Uterus (tissue), 4 donors: ENCODE data around the gene PRPS1. TPM values are rescaled to one million over a fixed set of nuclear protein-coding genes. Genes with fewer than 3 reads are reported as not detected.
"Not testable (repeated sequence)": the region's sequence is repeated elsewhere in the genome, so short reads cannot be mapped to it uniquely, and the experiment has no call there.

Source experiments
- DNase-seq, 2 donors: peaks; one replicate each; pipeline ENCODE4 v3.0.0-alpha.2; 2019 to 2020
- H3K27ac ChIP-seq, 2 donors: fragments of 200-600 bp; sonication (generic); 1 replicate in 1 of 2; 2 replicates in 1 of 2; pipeline ENCODE4 v1.5.1; 2016 to 2018
- H3K27me3 ChIP-seq, 2 donors: fragments of 200-600 bp; sonication (generic); one replicate each; pipeline ENCODE4 v1.5.1; 2018 to 2019; ENCODE audit warnings: control low read depth in 1 of 2
- H3K36me3 ChIP-seq, 2 donors: fragments of 200-600 bp; sonication (generic); one replicate each; pipeline ENCODE4 v1.5.1; 2019; ENCODE audit warnings: control low read depth in 1 of 2
- H3K4me1 ChIP-seq, 2 donors: fragments of 200-600 bp; sonication (generic); one replicate each; pipeline ENCODE4 v1.5.1; 2018 to 2019; ENCODE audit warnings: control low read depth in 1 of 2
- H3K4me3 ChIP-seq, 2 donors: fragments of 200-600 bp; sonication (generic); 1 replicate in 1 of 2; 2 replicates in 1 of 2; pipeline ENCODE4 v1.5.1; 2018 to 2019; ENCODE audit warnings: mild to moderate bottlenecking in 1 of 2
- H3K9me3 ChIP-seq, 2 donors: fragments of 200-600 bp; sonication (generic); one replicate each; pipeline ENCODE4 v1.5.1; 2019; ENCODE audit warnings: control low read depth in 1 of 2
- POLR2A ChIP-seq, 2 donors: fragments of 450-650 bp; IDR thresholded peaks; one replicate each; pipeline ENCODE4 v1.6.1; 2016; ENCODE audit warnings: antibody characterized with exemption in 2 of 2, mild to moderate bottlenecking in 1 of 2, moderate library complexity in 1 of 2
- intact Hi-C: fragments of 100-400 bp; cut with DNase I; formaldehyde crosslinking; loops from one replicate; pipeline ENCODE4 v1.15.1; 2023; ENCODE audit warnings: low total_unique reads
- total RNA-seq, 4 donors: library from RNA; depleted of rRNA in 3 of 4; stranded (reverse); fragments of >200 nt in 3 of 4; gene quantifications; one replicate each; pipeline versions ENCODE4 v1.1.0 to v1.2.4, GENCODE V29; 2014 to 2023
- TF ChIP-seq, protein P1 (sequence below), 4 experiments: fragments of 200-600 bp in 2 of 4; fragments of 450-650 bp in 2 of 4; sonication (generic) in 2 of 4; IDR thresholded peaks; one replicate each; pipeline ENCODE4 v1.5.1; 2016 to 2019; ENCODE audit warnings: antibody characterized with exemption in 4 of 4, mild to moderate bottlenecking in 2 of 4, moderate library complexity in 1 of 4
- donor health status: DM: yes; HTN: yes; CAD: no.

The PRPS1 gene
- total RNA-seq, 4 donors from 2014 or later, result 20.0 to 34.1 (median 32.2) TPM

DNA sequence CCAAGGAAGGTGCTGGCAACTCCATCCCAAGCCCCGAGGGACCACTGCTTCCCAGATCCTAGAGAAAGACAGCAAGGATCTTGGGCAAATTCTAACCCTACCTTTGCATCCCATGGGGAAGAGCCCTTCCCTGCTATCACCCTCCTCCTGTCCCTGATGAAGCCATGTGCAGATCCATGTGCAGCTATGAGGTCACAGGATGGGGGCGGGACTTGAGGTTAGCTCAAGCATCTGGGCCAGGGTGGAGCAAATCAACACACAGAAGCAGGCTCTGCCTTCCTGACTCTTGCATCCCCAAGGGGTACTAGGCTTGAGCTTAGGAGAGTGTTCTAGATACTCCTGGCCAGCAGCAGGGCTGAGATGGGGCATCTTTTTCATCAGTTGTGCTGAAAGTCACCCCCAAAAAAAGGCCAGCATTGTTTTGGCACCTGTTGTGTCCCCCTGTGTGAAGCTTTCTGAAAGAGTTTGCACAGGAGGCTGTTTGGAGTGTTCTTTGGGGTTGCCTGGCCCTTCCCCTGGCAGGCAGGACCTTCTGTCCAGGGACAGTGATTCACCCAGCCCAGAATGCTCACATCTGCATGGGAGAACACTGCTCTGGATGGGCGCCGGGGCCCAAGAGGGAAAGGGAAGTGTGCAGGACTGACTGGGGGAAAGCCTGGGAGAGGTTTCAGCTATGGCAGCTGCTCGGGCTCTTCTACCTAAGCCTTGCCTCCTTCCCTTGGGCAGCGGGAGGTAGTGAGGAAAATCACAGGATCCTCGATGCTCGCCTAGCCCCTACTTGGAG is 50.8 kb downstream of the PRPS1 start:
- peak; percentile 79 to 87 for DNase-seq
- H3K27ac ChIP-seq, result peak overlapping the region; percentile 94
- H3K4me1 ChIP-seq, result peaks cover 4 to 5% of the 10 kb centered on the region in 2 donors
- no peaks in the 10 kb centered on the region for H3K9me3 ChIP-seq
- H3K36me3 ChIP-seq, result no peaks in the 10 kb centered on the region
- intact Hi-C loops, result no loop called here
- no peak overlapping the region for H3K4me3 ChIP-seq
- no peaks in the 10 kb centered on the region for H3K27me3 ChIP-seq
- TF ChIP-seq POLR2A (IDR thresholded peaks at IDR 0.05), result peak in 1 of 2 donors; percentile 46
- TF ChIP-seq, protein P1, sequence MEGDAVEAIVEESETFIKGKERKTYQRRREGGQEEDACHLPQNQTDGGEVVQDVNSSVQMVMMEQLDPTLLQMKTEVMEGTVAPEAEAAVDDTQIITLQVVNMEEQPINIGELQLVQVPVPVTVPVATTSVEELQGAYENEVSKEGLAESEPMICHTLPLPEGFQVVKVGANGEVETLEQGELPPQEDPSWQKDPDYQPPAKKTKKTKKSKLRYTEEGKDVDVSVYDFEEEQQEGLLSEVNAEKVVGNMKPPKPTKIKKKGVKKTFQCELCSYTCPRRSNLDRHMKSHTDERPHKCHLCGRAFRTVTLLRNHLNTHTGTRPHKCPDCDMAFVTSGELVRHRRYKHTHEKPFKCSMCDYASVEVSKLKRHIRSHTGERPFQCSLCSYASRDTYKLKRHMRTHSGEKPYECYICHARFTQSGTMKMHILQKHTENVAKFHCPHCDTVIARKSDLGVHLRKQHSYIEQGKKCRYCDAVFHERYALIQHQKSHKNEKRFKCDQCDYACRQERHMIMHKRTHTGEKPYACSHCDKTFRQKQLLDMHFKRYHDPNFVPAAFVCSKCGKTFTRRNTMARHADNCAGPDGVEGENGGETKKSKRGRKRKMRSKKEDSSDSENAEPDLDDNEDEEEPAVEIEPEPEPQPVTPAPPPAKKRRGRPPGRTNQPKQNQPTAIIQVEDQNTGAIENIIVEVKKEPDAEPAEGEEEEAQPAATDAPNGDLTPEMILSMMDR (IDR thresholded peaks at IDR 0.05), result no peak

DNA sequence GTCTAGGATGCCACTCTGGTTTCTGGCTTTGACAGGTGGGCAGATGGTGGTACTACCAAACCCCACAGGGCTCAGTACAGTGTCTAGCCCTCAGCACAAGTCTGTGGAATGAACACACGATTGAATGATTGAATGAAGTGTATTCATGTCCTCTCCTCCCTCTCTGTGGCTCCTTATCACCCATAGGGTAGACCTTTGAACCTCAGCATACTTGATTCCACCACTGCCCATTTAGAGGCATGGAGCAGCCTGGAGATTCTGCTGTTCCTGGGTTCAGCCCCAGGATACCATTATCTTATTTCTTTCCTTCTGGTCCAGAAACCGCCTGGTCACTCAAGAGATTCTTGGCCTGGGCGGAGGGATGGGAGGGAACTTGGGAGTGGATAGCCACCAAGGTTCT is 53.9 kb downstream of the PRPS1 start:
- DNase-seq, result peak in 1 of 2 donors; percentile 13
- peaks cover 4 to 5% of the 10 kb centered on the region in 2 donors for H3K4me1 ChIP-seq
- H3K27ac ChIP-seq, result peak overlapping the region; percentile 75 to 80

DNA sequence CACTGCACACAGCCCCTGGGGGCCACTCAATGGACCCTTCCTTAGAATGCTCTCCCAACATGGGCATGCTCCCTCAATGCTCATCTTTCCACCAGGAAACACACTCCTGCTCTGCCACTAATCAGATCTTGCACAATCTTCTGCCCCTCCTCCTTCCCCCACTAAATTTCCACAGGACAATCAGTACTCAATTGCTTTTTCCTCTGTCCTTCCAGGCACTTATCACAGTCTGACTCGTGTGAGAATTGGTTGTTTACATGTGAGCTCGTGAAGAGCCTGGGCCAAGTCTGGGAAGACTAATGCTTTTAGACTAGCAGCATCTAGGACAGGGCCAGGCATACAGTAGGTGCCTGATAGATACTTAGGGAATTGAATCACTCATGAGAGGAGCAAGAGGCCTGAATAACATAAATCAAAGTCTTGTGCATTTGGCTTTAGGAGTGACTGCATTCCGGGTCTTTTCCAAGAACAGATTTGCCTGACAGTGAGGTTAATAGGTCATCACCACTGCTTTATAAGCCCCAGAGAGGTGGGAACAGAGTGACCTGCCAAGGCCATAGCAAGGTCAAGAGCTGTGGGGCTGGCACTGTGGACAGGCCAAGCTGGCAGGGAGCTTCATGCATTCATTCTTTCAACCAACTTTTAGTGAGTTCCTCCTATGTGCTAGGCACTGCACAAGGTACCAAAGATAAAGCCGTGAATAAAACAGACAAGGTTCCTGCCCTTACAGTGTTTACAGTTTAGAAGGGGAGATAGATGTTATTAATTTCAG is 55.0 kb downstream of the PRPS1 start:
- peak; percentile 58 to 81 for DNase-seq
- peak overlapping the region; percentile 75 to 80 for H3K27ac ChIP-seq
- no peak overlapping the region for H3K4me3 ChIP-seq
- TF ChIP-seq, protein P1 (IDR thresholded peaks at IDR 0.05), result no peak
- no peak for TF ChIP-seq POLR2A (IDR thresholded peaks at IDR 0.05)
- H3K36me3 ChIP-seq, result no peaks in the 10 kb centered on the region
- peaks cover 4 to 5% of the 10 kb centered on the region in 2 donors for H3K4me1 ChIP-seq
- H3K9me3 ChIP-seq, result no peaks in the 10 kb centered on the region
- intact Hi-C loops, result no loop called here
- H3K27me3 ChIP-seq, result no peaks in the 10 kb centered on the region

More for the DNA sequence above, 53.9 kb downstream of the PRPS1 start:
- no peaks in the 10 kb centered on the region for H3K27me3 ChIP-seq
- intact Hi-C loops, result no loop called here
- no peaks in the 10 kb centered on the region for H3K9me3 ChIP-seq
- no peak for TF ChIP-seq POLR2A (IDR thresholded peaks at IDR 0.05)
- TF ChIP-seq, protein P1 (IDR thresholded peaks at IDR 0.05), result no peak
- no peak overlapping the region for H3K4me3 ChIP-seq
- H3K36me3 ChIP-seq, result no peaks in the 10 kb centered on the region

DNA sequence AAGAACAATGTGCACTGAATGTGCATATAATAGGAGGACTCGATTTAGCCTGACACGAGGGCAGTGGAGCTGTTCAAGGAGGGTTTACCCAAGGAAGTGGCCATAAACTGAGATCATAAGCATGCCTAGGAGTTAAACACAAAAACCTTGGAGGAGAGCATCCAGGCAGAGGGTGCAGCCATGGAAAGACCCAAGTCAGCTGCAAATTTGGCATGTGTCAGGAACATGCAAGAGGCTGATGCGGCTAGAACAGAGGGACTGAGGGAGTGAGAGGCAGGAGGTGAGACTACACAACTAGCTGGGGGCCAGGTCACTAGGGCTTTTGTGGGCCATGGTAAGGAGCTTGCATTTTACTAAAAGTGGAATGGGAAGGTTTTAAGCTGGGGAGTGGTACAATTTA is 55.6 kb downstream of the PRPS1 start:
- Histone ChIP-seq H3K4me1 (peaks cover 4 to 5% of the 10 kb centered on the region in 2 donors), H3K4me3 (no peak overlapping the region), H3K27me3 (no peaks in the 10 kb centered on the region), H3K36me3 (no peaks in the 10 kb centered on the region), H3K27ac (peak overlapping the region; percentile 58 to 80), H3K9me3 (no peaks in the 10 kb centered on the region)
- DNase-seq, result peak in 1 of 2 donors; percentile 11
- intact Hi-C loops, result no loop called here
- TF ChIP-seq, protein P1 (IDR thresholded peaks at IDR 0.05), result no peak
- no peak for TF ChIP-seq POLR2A (IDR thresholded peaks at IDR 0.05)

DNA sequence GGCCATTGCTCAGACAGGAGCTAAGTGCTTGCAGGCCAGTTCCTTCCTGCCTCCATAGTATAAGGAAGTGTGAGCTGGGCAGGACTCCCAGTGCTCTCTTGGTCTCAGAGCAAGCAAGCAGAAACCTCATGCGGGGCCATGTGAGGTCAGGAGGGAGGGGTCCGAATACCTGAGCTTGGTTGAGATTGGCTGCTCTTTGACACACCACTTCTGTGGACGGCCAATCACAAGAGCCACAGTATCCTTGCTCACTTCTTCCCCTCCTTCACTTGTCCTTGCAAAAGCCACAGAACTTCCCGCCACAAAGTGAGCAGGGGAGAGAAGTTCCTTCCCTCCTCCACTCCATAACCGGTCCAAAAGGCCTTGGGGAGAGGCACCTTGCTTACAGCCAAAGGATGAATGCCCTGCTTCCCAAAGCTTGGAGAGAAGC is 56.7 kb downstream of the PRPS1 start:
- Histone ChIP-seq H3K9me3 (no peaks in the 10 kb centered on the region), H3K27ac (peak overlapping the region; percentile 67 to 80), H3K27me3 (no peaks in the 10 kb centered on the region), H3K4me3 (no peak overlapping the region), H3K36me3 (no peaks in the 10 kb centered on the region), H3K4me1 (peaks cover 4 to 5% of the 10 kb centered on the region in 2 donors)
- TF ChIP-seq, protein P1 (IDR thresholded peaks at IDR 0.05), result no peak
- peak; percentile 20 to 47 for TF ChIP-seq POLR2A (IDR thresholded peaks at IDR 0.05)
- intact Hi-C loops, result no loop called here
- DNase-seq, result peak; percentile 65 to 81

DNA sequence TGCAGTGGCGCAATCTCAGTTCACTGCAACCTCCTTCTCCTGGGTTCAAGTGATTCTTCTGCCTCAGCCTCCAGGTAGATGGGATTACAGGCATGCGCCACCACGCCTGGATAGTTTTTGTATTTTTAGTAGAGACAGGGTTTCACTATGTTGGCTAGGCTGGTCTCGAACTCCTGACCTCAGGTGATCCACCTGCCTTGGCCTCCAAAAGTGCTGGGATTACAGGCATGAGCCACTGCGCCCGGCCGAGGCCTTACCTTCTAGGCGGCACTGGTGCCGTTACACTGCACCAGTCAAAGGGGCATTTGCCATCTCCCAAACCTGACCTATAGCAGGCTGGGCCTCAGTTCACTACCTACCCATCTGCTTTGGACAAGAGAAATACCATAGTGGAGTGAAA is 57.3 kb downstream of the PRPS1 start:
- H3K4me3 ChIP-seq, intact Hi-C loops, H3K27me3 ChIP-seq, DNase-seq, H3K9me3 ChIP-seq, H3K36me3 ChIP-seq, H3K4me1 ChIP-seq: not testable (repeated sequence)
- H3K27ac ChIP-seq, result peak overlapping the region; percentile 67 to 80
